Right lobe of liver (tissue), 4 donors: ENCODE data around the gene PSD4.
"Not testable (repeated sequence)": the region's sequence is repeated elsewhere in the genome, so short reads cannot be mapped to it uniquely, and the experiment has no call there.

Experiments used
- POLR2A ChIP-seq: fragments of 450-650 bp; IDR thresholded peaks from one replicate; pipeline ENCODE4 v1.6.1; 2017; ENCODE audit warnings: antibody characterized with exemption, mild to moderate bottlenecking
- TF ChIP-seq, protein P1 (sequence below), 4 donors: fragments of 200-600 bp in 3 of 4; fragments of 450-650 bp in 1 of 4; IDR thresholded peaks; one replicate each; pipeline versions ENCODE4 v1.5.1 to v1.8.0; 2016 to 2022; ENCODE audit warnings: antibody characterized with exemption in 4 of 4, mild to moderate bottlenecking in 2 of 4
- donor health status: DM: no; HTN: no; CAD: no.
- donor health status: DM: no; HTN: no; CAD: no.
- donor health status: DM: no; HTN: yes; CAD: no.

DNA sequence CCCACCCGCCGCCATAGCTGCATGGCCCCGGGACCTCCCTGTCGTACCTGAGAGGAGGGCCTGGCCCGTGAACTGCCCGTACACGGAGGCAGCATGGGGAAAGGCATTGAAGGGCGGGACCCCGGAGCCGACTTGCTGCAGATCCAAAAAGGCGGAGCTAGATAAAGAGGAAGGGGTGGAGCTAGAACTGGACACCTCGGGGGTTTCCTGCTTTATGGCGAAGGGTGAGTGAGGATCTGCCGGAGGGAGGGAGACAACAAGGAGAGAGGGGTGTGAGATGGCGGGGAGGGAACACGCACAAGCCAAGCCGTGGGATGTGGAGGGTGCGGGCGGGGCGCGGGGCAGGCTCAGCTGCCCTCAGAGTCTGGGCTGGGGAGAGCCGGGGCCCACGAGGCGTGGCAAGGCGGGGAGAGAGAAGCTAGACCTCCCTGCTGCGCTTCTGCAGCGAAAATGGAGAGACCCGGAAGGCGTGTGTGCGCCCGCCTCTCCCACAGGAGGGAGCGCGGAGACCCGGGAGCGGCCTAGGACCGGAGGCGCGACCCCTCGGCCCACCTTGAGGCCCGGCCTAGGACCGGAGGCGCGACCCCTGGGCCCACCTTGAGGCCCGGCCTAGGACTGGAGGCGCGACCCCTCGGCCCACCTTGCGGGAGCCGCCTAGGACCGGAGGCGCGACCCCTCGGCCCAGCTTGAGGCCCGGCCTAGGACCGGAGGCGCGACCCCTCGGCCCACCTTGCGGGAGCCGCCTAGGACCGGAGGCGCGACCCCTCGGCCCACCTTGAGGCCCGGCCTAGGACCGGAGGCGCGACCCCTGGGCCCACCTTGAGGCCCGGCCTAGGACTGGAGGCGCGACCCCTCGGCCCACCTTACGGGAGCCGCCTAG is 61.8 kb downstream of the PSD4 start:
- peak; percentile 45 for TF ChIP-seq POLR2A
- TF ChIP-seq, protein P1, sequence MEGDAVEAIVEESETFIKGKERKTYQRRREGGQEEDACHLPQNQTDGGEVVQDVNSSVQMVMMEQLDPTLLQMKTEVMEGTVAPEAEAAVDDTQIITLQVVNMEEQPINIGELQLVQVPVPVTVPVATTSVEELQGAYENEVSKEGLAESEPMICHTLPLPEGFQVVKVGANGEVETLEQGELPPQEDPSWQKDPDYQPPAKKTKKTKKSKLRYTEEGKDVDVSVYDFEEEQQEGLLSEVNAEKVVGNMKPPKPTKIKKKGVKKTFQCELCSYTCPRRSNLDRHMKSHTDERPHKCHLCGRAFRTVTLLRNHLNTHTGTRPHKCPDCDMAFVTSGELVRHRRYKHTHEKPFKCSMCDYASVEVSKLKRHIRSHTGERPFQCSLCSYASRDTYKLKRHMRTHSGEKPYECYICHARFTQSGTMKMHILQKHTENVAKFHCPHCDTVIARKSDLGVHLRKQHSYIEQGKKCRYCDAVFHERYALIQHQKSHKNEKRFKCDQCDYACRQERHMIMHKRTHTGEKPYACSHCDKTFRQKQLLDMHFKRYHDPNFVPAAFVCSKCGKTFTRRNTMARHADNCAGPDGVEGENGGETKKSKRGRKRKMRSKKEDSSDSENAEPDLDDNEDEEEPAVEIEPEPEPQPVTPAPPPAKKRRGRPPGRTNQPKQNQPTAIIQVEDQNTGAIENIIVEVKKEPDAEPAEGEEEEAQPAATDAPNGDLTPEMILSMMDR (IDR thresholded peaks at IDR 0.05) = not testable (repeated sequence)
